ENCODE data around the gene CLEC4A. TPM values are rescaled to one million over a fixed set of nuclear protein-coding genes. Genes with fewer than 3 reads are reported as not detected.
A peak's percentile ranks its signal among the peaks of the same experiment; 100 is the strongest.
"Not testable (repeated sequence)": the region's sequence is repeated elsewhere in the genome, so short reads cannot be mapped to it uniquely, and the experiment has no call there.

CLEC4A gene
- total RNA-seq, 1 donor from 2014 or later: 1.5 TPM

GRCh38 chr12:8154526-8154925 is 31.1 kb downstream of the CLEC4A start:
- no peaks in the 10 kb centered on the region for H3K36me3 Mint-ChIP-seq (ENCODE audit: low read depth)
- peaks cover 9% of the 10 kb centered on the region for H3K4me1 Mint-ChIP-seq
- intact Hi-C loops (cut with micrococcal nuclease): no loop called here
- peaks cover 4% of the 10 kb centered on the region for H3K9me3 Mint-ChIP-seq
- no peak overlapping the region for H3K27ac Mint-ChIP-seq
- DNase-seq: no peak
- H3K4me3 Mint-ChIP-seq: no peak overlapping the region
- H3K27me3 Mint-ChIP-seq: peaks cover 52% of the 10 kb centered on the region

GRCh38 chr12:8156416-8156815 is 33.0 kb downstream of the CLEC4A start:
- H3K27ac Mint-ChIP-seq: no peak overlapping the region
- intact Hi-C loops (cut with micrococcal nuclease): no loop called here
- H3K4me1 Mint-ChIP-seq: peaks cover 9% of the 10 kb centered on the region
- H3K4me3 Mint-ChIP-seq: no peak overlapping the region
- no peaks in the 10 kb centered on the region for H3K36me3 Mint-ChIP-seq (ENCODE audit: low read depth)
- peaks cover 4% of the 10 kb centered on the region for H3K9me3 Mint-ChIP-seq
- peaks cover 47% of the 10 kb centered on the region for H3K27me3 Mint-ChIP-seq
- DNase-seq: no peak

GRCh38 chr12:8156845-8157244 is 33.4 kb downstream of the CLEC4A start, which contains the start of gene ZNF705A:
TSS of gene ZNF705A (plus strand) at chr12:8157015. CDS start at chr12:8172626, 15,611 bp downstream.
- H3K27ac Mint-ChIP-seq: no peak within 1 kb of the TSS
- H3K4me3 Mint-ChIP-seq: no peak within 1 kb of the TSS
- H3K36me3 Mint-ChIP-seq (ENCODE audit: low read depth): no peaks in the 10 kb centered on the region
- DNase-seq: no peak
- peaks cover 2% of the 10 kb centered on the region for H3K9me3 Mint-ChIP-seq
- intact Hi-C loops (cut with micrococcal nuclease): no loop called here
- H3K4me1 Mint-ChIP-seq: peaks cover 9% of the 10 kb centered on the region
- H3K27me3 Mint-ChIP-seq: peaks cover 43% of the 10 kb centered on the region

- H3K4me3 Mint-ChIP-seq: no peak overlapping the region
- H3K27me3 Mint-ChIP-seq: peaks cover 35% of the 10 kb centered on the region
- no peak for DNase-seq
- H3K36me3 Mint-ChIP-seq (ENCODE audit: low read depth): no peaks in the 10 kb centered on the region
- intact Hi-C loops (cut with micrococcal nuclease): no loop called here
- H3K27ac Mint-ChIP-seq: no peak overlapping the region
- peaks cover 9% of the 10 kb centered on the region for H3K4me1 Mint-ChIP-seq
- H3K9me3 Mint-ChIP-seq: no peaks in the 10 kb centered on the region
Measured at GRCh38 chr12:8157484-8158198, 34.2 kb downstream of the CLEC4A start.

- H3K27me3 Mint-ChIP-seq: peaks cover 18% of the 10 kb centered on the region
- H3K4me1 Mint-ChIP-seq; H3K9me3 Mint-ChIP-seq; intact Hi-C loops (cut with micrococcal nuclease); H3K27ac Mint-ChIP-seq; H3K36me3 Mint-ChIP-seq (ENCODE audit: low read depth); H3K4me3 Mint-ChIP-seq; DNase-seq: not testable (repeated sequence)
Measured at GRCh38 chr12:8172911-8173310, 49.5 kb downstream of the CLEC4A start.

GRCh38 chr12:8179989-8180585 is 56.7 kb downstream of the CLEC4A start:
- Mint-ChIP-seq H3K4me1 (peaks cover 12% of the 10 kb centered on the region), H3K27ac (peak overlapping the region; percentile 83), H3K4me3 (peak overlapping the region; percentile 85)
- peak; percentile 93 for DNase-seq
- H3K36me3 Mint-ChIP-seq (ENCODE audit: low read depth); H3K27me3 Mint-ChIP-seq; intact Hi-C loops (cut with micrococcal nuclease); H3K9me3 Mint-ChIP-seq: not testable (repeated sequence)

GRCh38 chr12:8181271-8181670 is 57.9 kb downstream of the CLEC4A start:
- H3K9me3 Mint-ChIP-seq; DNase-seq; H3K36me3 Mint-ChIP-seq (ENCODE audit: low read depth); H3K27ac Mint-ChIP-seq; H3K27me3 Mint-ChIP-seq; intact Hi-C loops (cut with micrococcal nuclease): not testable (repeated sequence)
- peak overlapping the region; percentile 81 for H3K4me3 Mint-ChIP-seq
- H3K4me1 Mint-ChIP-seq: peaks cover 12% of the 10 kb centered on the region

GRCh38 chr12:8182923-8183322 is 59.5 kb downstream of the CLEC4A start:
- peaks cover 12% of the 10 kb centered on the region for H3K4me1 Mint-ChIP-seq
- DNase-seq; H3K9me3 Mint-ChIP-seq; intact Hi-C loops (cut with micrococcal nuclease); H3K4me3 Mint-ChIP-seq; H3K36me3 Mint-ChIP-seq (ENCODE audit: low read depth); H3K27ac Mint-ChIP-seq; H3K27me3 Mint-ChIP-seq: not testable (repeated sequence)

- H3K9me3 Mint-ChIP-seq; H3K27me3 Mint-ChIP-seq; H3K4me3 Mint-ChIP-seq; DNase-seq; H3K27ac Mint-ChIP-seq; intact Hi-C loops (cut with micrococcal nuclease); H3K36me3 Mint-ChIP-seq (ENCODE audit: low read depth): not testable (repeated sequence)
- peaks cover 12% of the 10 kb centered on the region for H3K4me1 Mint-ChIP-seq
Measured at GRCh38 chr12:8183346-8183745, 59.9 kb downstream of the CLEC4A start.

GRCh38 chr12:8184206-8184605 is 60.8 kb downstream of the CLEC4A start:
- H3K27ac Mint-ChIP-seq; H3K4me3 Mint-ChIP-seq; H3K36me3 Mint-ChIP-seq (ENCODE audit: low read depth); DNase-seq; intact Hi-C loops (cut with micrococcal nuclease); H3K9me3 Mint-ChIP-seq; H3K27me3 Mint-ChIP-seq: not testable (repeated sequence)
- H3K4me1 Mint-ChIP-seq: peaks cover 12% of the 10 kb centered on the region

GRCh38 chr12:8188088-8188487 is 64.7 kb downstream of the CLEC4A start:
- H3K4me1 Mint-ChIP-seq; intact Hi-C loops (cut with micrococcal nuclease); H3K27ac Mint-ChIP-seq; H3K27me3 Mint-ChIP-seq; H3K36me3 Mint-ChIP-seq (ENCODE audit: low read depth); H3K9me3 Mint-ChIP-seq; H3K4me3 Mint-ChIP-seq: not testable (repeated sequence)
- peak; percentile 23 for DNase-seq

Other genes with a start within 250 kb of the CLEC4A start
- gene SLC2A3, start 187.4 kb upstream of the CLEC4A start, total RNA-seq: 362 and 366 TPM in 2 replicates
- 18.5 and 18.6 TPM in 2 replicates for gene FOXJ2, start 90.9 kb upstream of the CLEC4A start, total RNA-seq
- gene C3AR1, start 57.3 kb upstream of the CLEC4A start, total RNA-seq: 0.56 and 0.73 TPM in 2 replicates
- gene NECAP1, start 41.3 kb upstream of the CLEC4A start, total RNA-seq: 34.8 and 36.2 TPM in 2 replicates
- gene ZNF705A, start 33.4 kb downstream of the CLEC4A start, total RNA-seq: not detected in 2 replicates
- 0.14 and 0.31 TPM in 2 replicates for gene FAM90A1, start 104.0 kb downstream of the CLEC4A start, total RNA-seq

All from activated CD4-positive, alpha-beta T cell treated with anti-CD3 and anti-CD28 coated beads, Interleukin-2, amount 10 ng/mL, durations not matched to agents 24 days and 14 days (primary cell).